Keratinocyte (primary cell): ENCODE measurements around the gene MOGAT1. TPM values are rescaled to one million over a fixed set of nuclear protein-coding genes. Genes with fewer than 3 reads are reported as not detected.

ENCODE experiments used
- DNase-seq: peaks from one replicate; pipeline ENCODE4 v3.0.0-alpha.2; 2011; ENCODE audit warnings: low read depth, missing footprints, low spot score
- FAIRE-seq: peaks from 2 replicates; lab custom pipeline; 2011; peaks lifted over from hg19 to GRCh38; lab: Jason Lieb, UNC
- H2AFZ ChIP-seq: 2 replicates; pipeline ENCODE4 v1.6.0; 2012; ENCODE audit warnings: low read length, control low read depth, inconsistent platforms; ENCODE audit not compliant: control insufficient read depth
- H3K27ac ChIP-seq: 2 replicates; pipeline ENCODE4 v1.5.1; 2011; ENCODE audit warnings: low read length; ENCODE audit not compliant: control insufficient read depth, insufficient read depth
- H3K27me3 ChIP-seq: 3 replicates; pipeline ENCODE4 v1.6.0; 2011; ENCODE audit warnings: low read length; ENCODE audit not compliant: control insufficient read depth, insufficient read depth; ENCODE audit errors: extremely low read depth
- H3K36me3 ChIP-seq, 2 experiments: 2 replicates in 1 of 2; 3 replicates in 1 of 2; pipeline ENCODE4 v1.5.1; 2011; ENCODE audit warnings: low read length in 2 of 2, mild to moderate bottlenecking in 1 of 2; ENCODE audit not compliant: control insufficient read depth in 2 of 2, insufficient read depth in 2 of 2; ENCODE audit errors: extremely low read depth in 1 of 2
- H3K4me1 ChIP-seq: 3 replicates; pipeline ENCODE4 v1.5.1; 2011; ENCODE audit warnings: low read length; ENCODE audit not compliant: control insufficient read depth, insufficient read depth; ENCODE audit errors: extremely low read depth
- H3K4me2 ChIP-seq: 3 replicates; pipeline ENCODE4 v1.6.0; 2011; ENCODE audit warnings: low read depth, low read length; ENCODE audit not compliant: control insufficient read depth, insufficient read depth; ENCODE audit errors: extremely low read depth
- H3K4me3 ChIP-seq, 3 experiments: fragments of 200-600 bp in 1 of 3; sonication (generic) in 1 of 3; 2 replicates in 2 of 3; 3 replicates in 1 of 3; pipeline ENCODE4 v1.5.1; 2011 to 2016; ENCODE audit warnings: low read length in 3 of 3, mild to moderate bottlenecking in 3 of 3, control low read depth in 2 of 3, inconsistent platforms in 1 of 3, low read depth in 1 of 3, mixed read lengths in 1 of 3, mixed run types in 1 of 3, moderate library complexity in 1 of 3; ENCODE audit not compliant: control insufficient read depth in 2 of 3, insufficient read depth in 2 of 3; ENCODE audit errors: extremely low read depth in 1 of 3
- H3K79me2 ChIP-seq: 2 replicates; pipeline ENCODE4 v1.6.0; 2012; ENCODE audit warnings: low read length; ENCODE audit not compliant: control insufficient read depth, insufficient read depth
- H3K9ac ChIP-seq: 3 replicates; pipeline ENCODE4 v1.6.0; 2011; ENCODE audit warnings: low read length; ENCODE audit not compliant: control insufficient read depth, insufficient read depth; ENCODE audit errors: extremely low read depth
- H3K9me1 ChIP-seq: 3 replicates; pipeline ENCODE4 v1.6.0; 2011; ENCODE audit warnings: low read length; ENCODE audit not compliant: control insufficient read depth, insufficient read depth; ENCODE audit errors: extremely low read depth
- H3K9me3 ChIP-seq: 2 replicates; pipeline ENCODE4 v1.5.1; 2012; ENCODE audit warnings: low read depth, low read length; ENCODE audit not compliant: control insufficient read depth
- H4K20me1 ChIP-seq: 3 replicates; pipeline ENCODE4 v1.6.0; 2011; ENCODE audit warnings: low read length; ENCODE audit not compliant: control insufficient read depth, insufficient read depth; ENCODE audit errors: extremely low read depth
- CTCF ChIP-seq, 3 experiments: IDR thresholded peaks in 1 of 3; conservative IDR thresholded peaks in 1 of 3; optimal IDR thresholded peaks in 1 of 3; 2 replicates in 2 of 3; 3 replicates in 1 of 3; pipeline versions ENCODE3 to v1.5.1; 2011; ENCODE audit warnings: low read length in 3 of 3, mild to moderate bottlenecking in 3 of 3, moderate library complexity in 2 of 3, control low read depth in 1 of 3, inconsistent platforms in 1 of 3; ENCODE audit not compliant: insufficient read depth in 2 of 3; ENCODE audit errors: extremely low read depth in 1 of 3
- EZH2 ChIP-seq: IDR thresholded peaks from one replicate; pipeline ENCODE4 v1.6.1; 2012; ENCODE audit warnings: inconsistent platforms, mild to moderate bottlenecking, low read length, moderate library complexity
- dilution Hi-C: fragments of 300-500 bp; cut with MboI; formaldehyde crosslinking; loops from one replicate; pipeline ENCODE4 v1.7.0; 2020; ENCODE audit warnings: low sequenced_read_pairs; ENCODE audit not compliant: extremely low pct_ligation_motif_present
- polyA plus RNA-seq, 5 experiments: library from polyadenylated mRNA; depleted of rRNA in 3 of 5; stranded (reverse) in 3 of 5; stranded (forward) in 1 of 5; unstranded in 1 of 5; fragments of >200 nt; gene quantifications; 1 replicate in 1 of 5; 2 replicates in 3 of 5; 3 replicates in 1 of 5; pipeline versions ENCODE4 v1.2.1 to v1.2.3, GENCODE V29; 2011 to 2012; ENCODE audit warnings: missing spikeins in 2 of 5, low read depth in 1 of 5, low replicate concordance in 1 of 5

MOGAT1 gene
- polyA plus RNA-seq, 1 donor (not counting 4 experiments of a cell fraction or from before 2014, with no cell fraction given), result not detected

- peaks cover 3% of the 10 kb centered on the region for H4K20me1 ChIP-seq
- H3K9me1 ChIP-seq, result no peaks in the 10 kb centered on the region
- H3K4me2 ChIP-seq, result no peak overlapping the region
- no peaks in the 10 kb centered on the region for H3K4me1 ChIP-seq
- dilution Hi-C loops, result no loop called here
- FAIRE-seq, result no peak
- H3K9me3 ChIP-seq, result no peaks in the 10 kb centered on the region
- peaks cover 22% of the 10 kb centered on the region for H3K79me2 ChIP-seq
- DNase-seq, result no peak
- no peak overlapping the region for H3K9ac ChIP-seq
- no peaks in the 10 kb centered on the region for H3K27me3 ChIP-seq
- no peak overlapping the region for H3K27ac ChIP-seq
- H3K36me3 ChIP-seq, result peaks cover 6 to 34% of the 10 kb centered on the region in 2 experiments
- no peak overlapping the region for H3K4me3 ChIP-seq
- TF ChIP-seq CTCF (optimal IDR thresholded peaks at IDR 0.05 in 1 of 3, IDR thresholded peaks at IDR 0.05 in 1 of 3, conservative IDR thresholded peaks at IDR 0.05 in 1 of 3; ENCODE audit: extremely low read depth in 1 of 3, insufficient read depth in 2 of 3, low read length in 3 of 3), result no peak
- no peak for TF ChIP-seq EZH2
- H2AFZ ChIP-seq, result no peak overlapping the region
These were observed 28.3 kb upstream of the MOGAT1 start for GRCh38 chr2:222643134-222643533.

- no peak overlapping the region for H3K9ac ChIP-seq
- H3K9me3 ChIP-seq, result no peaks in the 10 kb centered on the region
- H3K36me3 ChIP-seq, result peaks cover 10 to 30% of the 10 kb centered on the region in 2 experiments
- dilution Hi-C loops, result no loop called here
- no peaks in the 10 kb centered on the region for H3K9me1 ChIP-seq
- H3K4me3 ChIP-seq, result no peak overlapping the region
- DNase-seq (no peak), FAIRE-seq (no peak)
- H3K4me2 ChIP-seq, result no peak overlapping the region
- no peak overlapping the region for H2AFZ ChIP-seq
- H4K20me1 ChIP-seq, result peaks cover 3% of the 10 kb centered on the region
- no peak overlapping the region for H3K27ac ChIP-seq
- no peaks in the 10 kb centered on the region for H3K27me3 ChIP-seq
- H3K4me1 ChIP-seq, result no peaks in the 10 kb centered on the region
- TF ChIP-seq CTCF (optimal IDR thresholded peaks at IDR 0.05 in 1 of 3, IDR thresholded peaks at IDR 0.05 in 1 of 3, conservative IDR thresholded peaks at IDR 0.05 in 1 of 3; ENCODE audit: extremely low read depth in 1 of 3, insufficient read depth in 2 of 3, low read length in 3 of 3) (no peak), EZH2 (no peak)
- peaks cover 44% of the 10 kb centered on the region for H3K79me2 ChIP-seq
These were observed 25.4 kb upstream of the MOGAT1 start for GRCh38 chr2:222646008-222646407.
